ENCODE results near the gene ELOVL3. TPM values are rescaled to one million over a fixed set of nuclear protein-coding genes. Genes with fewer than 3 reads are reported as not detected.
A peak's percentile ranks its signal among the peaks of the same experiment; 100 is the strongest.

The ELOVL3 gene
- total and polyA plus RNA-seq, 2 of the 13 experiments (the other 11 are each of a cell fraction or from before 2014, with no cell fraction given): 0.58 to 0.69 TPM

GRCh38 chr10:102245082-102245931, 19.2 kb downstream of the ELOVL3 start, which contains the start of gene GBF1 (continued):
- TF ChIP-seq, protein P1, sequence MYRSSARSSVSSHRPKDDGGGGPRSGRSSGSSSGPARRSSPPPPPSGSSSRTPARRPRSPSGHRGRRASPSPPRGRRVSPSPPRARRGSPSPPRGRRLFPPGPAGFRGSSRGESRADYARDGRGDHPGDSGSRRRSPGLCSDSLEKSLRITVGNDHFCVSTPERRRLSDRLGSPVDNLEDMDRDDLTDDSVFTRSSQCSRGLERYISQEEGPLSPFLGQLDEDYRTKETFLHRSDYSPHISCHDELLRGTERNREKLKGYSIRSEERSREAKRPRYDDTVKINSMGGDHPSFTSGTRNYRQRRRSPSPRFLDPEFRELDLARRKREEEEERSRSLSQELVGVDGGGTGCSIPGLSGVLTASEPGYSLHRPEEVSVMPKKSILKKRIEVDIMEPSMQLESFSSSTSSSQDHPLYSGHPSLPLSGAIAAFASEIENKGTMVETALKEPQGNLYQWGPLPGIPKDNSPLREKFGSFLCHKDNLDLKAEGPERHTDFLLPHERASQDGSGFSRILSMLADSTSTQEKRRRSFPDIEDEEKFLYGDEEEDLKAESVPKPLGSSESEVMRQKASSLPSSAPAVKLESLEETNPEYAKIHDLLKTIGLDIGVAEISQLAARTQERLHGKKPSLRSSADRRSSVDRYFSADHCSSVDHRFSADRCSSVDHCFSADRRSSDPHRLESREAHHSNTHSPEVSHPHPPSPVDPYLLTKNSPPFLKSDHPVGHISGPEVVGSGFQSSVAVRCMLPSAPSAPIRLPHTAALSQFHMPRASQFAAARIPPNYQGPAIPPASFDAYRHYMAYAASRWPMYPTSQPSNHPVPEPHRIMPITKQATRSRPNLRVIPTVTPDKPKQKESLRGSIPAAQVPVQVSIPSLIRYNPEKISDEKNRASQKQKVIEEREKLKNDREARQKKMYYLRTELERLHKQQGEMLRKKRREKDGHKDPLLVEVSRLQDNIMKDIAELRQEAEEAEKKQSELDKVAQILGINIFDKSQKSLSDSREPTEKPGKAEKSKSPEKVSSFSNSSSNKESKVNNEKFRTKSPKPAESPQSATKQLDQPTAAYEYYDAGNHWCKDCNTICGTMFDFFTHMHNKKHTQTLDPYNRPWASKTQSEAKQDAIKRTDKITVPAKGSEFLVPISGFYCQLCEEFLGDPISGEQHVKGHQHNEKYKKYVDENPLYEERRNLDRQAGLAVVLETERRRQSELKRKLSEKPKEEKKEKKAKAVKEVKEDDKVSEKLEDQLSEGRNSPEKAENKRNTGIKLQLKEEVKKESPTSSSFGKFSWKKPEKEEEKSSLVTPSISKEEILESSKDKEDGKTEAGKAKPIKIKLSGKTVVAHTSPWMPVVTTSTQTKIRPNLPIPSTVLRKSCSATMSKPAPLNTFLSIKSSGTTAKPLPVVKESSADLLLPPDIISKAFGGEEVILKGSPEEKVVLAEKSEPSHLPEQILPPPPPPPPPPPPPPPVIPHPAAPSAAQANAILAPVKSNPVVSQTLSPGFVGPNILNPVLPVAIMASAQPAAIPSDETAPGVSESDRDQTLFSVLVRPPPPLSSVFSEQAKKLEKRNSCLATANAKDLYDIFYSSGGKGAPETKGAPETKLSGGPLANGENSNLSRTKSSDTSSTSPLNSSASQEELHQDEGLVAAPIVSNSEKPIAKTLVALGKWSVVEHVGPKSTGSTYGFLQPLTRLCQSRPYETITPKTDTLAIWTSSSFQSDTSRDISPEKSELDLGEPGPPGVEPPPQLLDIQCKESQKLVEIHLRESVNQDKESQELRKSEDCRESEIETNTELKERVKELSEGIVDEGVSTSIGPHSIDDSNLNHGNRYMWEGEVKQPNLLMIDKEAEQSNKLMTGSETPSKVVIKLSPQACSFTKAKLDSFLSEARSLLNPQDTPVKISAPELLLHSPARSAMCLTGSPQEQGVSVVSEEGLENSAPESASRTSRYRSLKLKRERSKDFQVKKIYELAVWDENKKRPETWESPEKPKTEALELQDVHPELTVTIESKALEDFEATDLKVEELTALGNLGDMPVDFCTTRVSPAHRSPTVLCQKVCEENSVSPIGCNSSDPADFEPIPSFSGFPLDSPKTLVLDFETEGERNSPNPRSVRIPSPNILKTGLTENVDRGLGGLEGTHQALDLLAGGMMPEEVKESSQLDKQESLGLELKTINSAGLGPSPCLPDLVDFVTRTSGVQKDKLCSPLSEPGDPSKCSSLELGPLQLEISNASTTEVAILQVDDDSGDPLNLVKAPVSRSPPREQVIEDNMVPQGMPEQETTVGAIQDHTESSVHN (CRISPR knock-in tag; IDR thresholded peaks at IDR 0.05): no peak
- TF ChIP-seq, protein P2, sequence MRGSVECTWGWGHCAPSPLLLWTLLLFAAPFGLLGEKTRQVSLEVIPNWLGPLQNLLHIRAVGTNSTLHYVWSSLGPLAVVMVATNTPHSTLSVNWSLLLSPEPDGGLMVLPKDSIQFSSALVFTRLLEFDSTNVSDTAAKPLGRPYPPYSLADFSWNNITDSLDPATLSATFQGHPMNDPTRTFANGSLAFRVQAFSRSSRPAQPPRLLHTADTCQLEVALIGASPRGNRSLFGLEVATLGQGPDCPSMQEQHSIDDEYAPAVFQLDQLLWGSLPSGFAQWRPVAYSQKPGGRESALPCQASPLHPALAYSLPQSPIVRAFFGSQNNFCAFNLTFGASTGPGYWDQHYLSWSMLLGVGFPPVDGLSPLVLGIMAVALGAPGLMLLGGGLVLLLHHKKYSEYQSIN (CRISPR knock-in tag; IDR thresholded peaks at IDR 0.05; ENCODE audit: borderline replicate concordance): no peak
- TF ChIP-seq THAP9 (CRISPR knock-in tag; IDR thresholded peaks at IDR 0.05; ENCODE audit: borderline replicate concordance): peak; percentile 98
- TF ChIP-seq, protein P3, sequence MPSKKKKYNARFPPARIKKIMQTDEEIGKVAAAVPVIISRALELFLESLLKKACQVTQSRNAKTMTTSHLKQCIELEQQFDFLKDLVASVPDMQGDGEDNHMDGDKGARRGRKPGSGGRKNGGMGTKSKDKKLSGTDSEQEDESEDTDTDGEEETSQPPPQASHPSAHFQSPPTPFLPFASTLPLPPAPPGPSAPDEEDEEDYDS (CRISPR knock-in tag; IDR thresholded peaks at IDR 0.05): peak; percentile 85
- TF ChIP-seq GABPB1 (CRISPR knock-in tag; IDR thresholded peaks at IDR 0.05): peak; percentile 80
- TF ChIP-seq MIXL1 (CRISPR knock-in tag; IDR thresholded peaks at IDR 0.05): peak; percentile 21; the same call in 1 of the 2 replicates
- TF ChIP-seq TBX3 (IDR thresholded peaks at IDR 0.05; ENCODE audit: borderline replicate concordance): no peak
- TF ChIP-seq ASH2L (IDR thresholded peaks at IDR 0.05; ENCODE audit: insufficient read length, low read depth, low read length): peak; percentile 94
- TF ChIP-seq KMT2A (CRISPR knock-in tag; IDR thresholded peaks at IDR 0.05): peak; percentile 80; the same call in 1 of the 2 replicates
- TF ChIP-seq POLR2AphosphoS2 (IDR thresholded peaks at IDR 0.05; ENCODE audit: low read depth, low read length): no peak
- TF ChIP-seq ZNF766 (CRISPR knock-in tag; IDR thresholded peaks at IDR 0.05; ENCODE audit: borderline replicate concordance): no peak
- no peak for TF ChIP-seq SRSF9 (IDR thresholded peaks at IDR 0.05; ENCODE audit: borderline replicate concordance, insufficient read depth, low read depth, low read length, poor library complexity, severe bottlenecking)
- TF ChIP-seq REL (CRISPR knock-in tag; conservative IDR thresholded peaks at IDR 0.05): no peak
- no peak for TF ChIP-seq ZNF660 (CRISPR knock-in tag; IDR thresholded peaks at IDR 0.05; ENCODE audit: borderline replicate concordance, low read depth)
- peak; percentile 47 for TF ChIP-seq SKI (IDR thresholded peaks at IDR 0.05; ENCODE audit: partially characterized antibody)

Data from HepG2 (cell line).